GM21526 (cell line): ENCODE measurements around the gene ZIC5.
"Not testable (repeated sequence)": the region's sequence is repeated elsewhere in the genome, so short reads cannot be mapped to it uniquely, and the experiment has no call there.

Source experiments
- ATAC-seq: cut with Tn5 transposase; IDR thresholded peaks from one replicate; pipeline ENCODE4 v1.9.1; 2021; ENCODE audit warnings: moderate library complexity; ENCODE audit not compliant: unreplicated experiment, low FRiP score

ZIC5 gene

DNA sequence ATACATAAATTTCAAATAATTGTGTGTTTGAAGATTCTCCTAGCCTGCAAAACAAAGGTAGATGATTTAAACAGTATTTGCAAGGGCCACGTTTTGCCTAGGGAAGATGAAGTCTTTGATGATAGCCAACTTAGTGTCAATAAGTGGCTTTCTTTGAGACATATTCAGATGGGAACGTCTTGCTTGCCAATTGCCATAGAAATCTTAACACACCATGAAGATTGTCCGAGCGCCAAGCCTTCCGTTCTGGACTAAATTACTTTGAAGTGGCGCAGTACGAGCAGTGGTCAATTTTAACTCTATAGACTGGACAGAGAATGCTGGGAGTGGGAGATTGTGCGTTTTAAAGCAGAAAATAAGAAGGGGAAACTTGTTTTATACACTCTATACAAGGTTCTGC, 9.9 kb downstream of the ZIC5 start:
- ATAC-seq = no peak

- no peak for ATAC-seq
These were observed 10.8 kb downstream of the ZIC5 start for GRCh38 chr13:99960663-99961311.

DNA sequence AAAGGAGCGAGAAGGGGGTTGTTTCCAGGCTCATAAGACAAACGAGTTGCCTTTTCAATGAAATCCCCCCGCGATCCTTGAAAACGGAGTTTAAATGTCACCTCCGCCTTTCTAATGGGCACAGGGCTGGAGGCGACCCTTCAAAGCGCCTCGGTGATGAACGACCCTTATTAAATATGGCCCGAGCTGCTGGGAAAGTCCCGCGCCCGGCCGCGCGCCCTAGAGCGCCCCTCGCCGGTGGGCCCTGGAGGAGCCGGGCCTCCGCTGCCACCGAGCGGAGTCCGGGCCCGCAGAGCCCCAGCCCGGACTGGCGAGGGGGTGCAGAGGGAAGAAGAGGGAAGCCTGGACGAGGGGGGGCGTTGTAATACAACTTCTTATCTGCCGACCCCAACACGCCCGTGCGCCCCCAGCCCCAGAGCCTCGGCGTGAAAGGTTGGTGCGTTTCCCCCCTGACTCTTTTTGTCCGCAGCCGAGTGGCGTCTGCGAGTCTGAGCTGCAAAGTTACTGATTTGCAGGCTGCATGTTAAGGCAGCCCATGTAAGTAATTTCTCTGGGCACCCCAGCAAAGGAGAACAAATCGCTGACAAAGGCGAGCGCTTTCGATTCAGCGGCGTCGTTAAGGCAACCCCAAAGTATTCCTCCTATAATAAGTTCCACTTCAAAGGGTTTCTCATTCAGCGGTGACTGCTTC, 11.9 kb downstream of the ZIC5 start:
- no peak for ATAC-seq

GRCh38 chr13:99959127-99959539, 12.4 kb downstream of the ZIC5 start:
- ATAC-seq = no peak

DNA sequence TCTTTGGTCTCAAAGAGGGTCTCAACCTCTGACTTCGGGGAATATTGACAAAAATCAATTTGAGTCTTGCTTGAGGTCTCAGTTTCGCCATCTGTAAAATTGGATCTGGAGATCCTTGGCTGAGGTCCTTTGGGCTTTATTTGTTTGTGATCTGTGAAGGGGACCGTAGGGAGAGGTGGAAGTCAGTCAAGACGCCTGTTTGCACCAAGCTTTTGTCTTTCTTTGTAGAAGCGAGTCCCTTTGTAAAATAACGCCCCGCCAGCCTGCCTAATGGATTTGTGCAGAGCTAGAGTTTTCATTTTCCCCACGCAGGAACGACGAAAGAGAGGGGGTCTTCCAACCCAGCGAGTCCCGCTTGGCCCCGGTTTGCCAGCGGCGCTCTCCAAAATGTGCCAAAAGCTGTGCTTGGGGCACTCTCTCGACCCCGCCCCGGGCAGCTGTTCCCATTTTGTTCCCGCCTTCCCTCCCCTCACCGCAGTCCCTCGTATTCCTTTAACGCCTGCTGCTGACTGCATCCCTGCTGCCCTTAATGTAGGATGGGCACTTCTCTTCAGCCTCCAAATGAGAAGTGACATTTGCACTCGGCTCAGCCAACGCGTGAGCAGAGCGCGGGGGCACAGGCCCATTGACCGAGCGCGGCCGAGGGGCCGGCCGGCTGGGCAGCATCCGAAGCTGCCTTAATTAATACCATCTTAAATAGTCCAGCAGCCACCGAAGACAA, 13.0 kb downstream of the ZIC5 start:
- ATAC-seq = no peak

GRCh38 chr13:99956473-99957349, 14.9 kb downstream of the ZIC5 start:
- ATAC-seq = no peak

DNA sequence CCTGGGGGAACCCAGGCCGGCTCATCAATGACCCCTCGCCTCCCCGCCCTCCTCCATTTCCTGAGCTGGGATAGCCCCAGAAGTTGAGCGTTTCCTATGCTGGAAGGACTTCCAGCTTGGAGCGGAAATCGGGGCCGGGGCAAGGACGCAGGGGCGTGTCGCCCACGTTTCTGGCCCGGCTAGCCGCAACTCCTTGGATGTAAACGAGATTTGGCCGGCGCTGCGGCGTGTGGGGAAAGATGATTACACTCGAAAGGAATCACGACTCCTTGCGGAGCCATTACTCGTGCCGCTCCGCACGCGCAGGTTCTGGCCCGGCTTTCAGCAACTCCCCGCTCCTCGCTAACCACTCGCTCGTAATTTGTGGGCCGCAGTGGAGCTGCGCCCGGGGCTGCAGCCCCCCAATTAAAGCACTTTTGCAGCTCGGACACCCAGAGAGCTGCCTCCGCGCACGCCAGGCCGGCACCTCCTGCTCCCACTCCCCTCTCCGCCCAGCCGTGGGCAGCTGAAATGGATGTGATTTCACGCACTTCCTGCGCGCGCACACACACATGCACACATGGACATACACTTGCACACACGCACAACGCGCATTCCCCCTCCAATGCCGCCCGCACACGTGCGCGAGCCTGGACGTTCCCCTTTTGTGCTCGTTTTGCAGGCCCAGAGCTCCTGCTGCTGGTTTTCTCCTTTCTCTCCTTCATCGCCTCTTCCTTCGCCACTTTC, 15.7 kb downstream of the ZIC5 start:
- ATAC-seq = no peak

GRCh38 chr13:99955107-99955746, 16.3 kb downstream of the ZIC5 start:
- no peak for ATAC-seq

DNA sequence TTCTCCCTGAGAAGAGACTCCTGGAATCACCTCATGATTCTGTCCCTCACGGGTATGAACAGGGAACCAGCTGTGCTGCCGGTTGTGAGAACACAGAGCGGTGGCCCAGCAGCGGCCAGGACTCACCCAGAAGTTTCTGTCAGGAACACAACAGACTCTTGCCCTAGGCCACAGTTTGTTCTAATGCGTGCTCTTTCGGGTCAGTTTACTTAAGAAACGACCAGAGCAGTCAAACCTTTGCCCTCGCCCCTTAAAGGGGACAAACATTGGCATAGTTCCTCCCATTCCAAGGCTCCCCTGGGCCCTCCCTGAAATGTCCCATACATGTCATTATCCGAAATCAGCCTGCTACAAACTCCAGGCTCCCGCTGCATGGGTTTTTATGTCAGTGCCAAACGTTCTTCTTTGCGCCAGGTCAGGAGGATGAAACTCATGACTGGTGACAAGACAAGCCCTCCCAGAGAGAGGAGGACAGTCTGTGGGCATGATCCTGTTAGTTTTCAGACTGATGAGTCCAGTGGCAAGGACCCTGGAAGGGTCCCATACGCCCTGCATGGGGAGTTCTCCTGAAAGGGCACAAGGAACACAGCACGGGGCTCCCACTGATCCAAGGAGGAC, 18.3 kb downstream of the ZIC5 start:
- no peak for ATAC-seq

DNA sequence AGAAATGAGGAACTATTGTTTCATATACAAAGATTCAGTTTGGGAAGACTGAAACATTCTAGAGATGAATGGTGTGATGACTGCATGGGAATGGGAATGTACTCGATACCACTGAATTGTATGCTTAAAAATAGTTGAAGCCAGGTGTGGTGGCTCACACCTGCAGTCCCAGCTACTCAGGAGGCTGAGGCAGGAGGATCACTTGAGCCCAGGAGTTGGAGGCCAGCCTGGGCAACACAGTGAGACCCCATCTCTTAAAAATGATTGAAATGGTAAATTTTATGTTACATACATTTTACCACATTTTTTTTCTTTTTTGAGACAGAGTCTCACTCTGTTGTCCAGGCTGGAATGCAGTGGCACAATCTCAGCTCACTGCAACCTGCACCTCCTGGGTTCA, 19.9 kb downstream of the ZIC5 start:
- ATAC-seq = not testable (repeated sequence)

DNA sequence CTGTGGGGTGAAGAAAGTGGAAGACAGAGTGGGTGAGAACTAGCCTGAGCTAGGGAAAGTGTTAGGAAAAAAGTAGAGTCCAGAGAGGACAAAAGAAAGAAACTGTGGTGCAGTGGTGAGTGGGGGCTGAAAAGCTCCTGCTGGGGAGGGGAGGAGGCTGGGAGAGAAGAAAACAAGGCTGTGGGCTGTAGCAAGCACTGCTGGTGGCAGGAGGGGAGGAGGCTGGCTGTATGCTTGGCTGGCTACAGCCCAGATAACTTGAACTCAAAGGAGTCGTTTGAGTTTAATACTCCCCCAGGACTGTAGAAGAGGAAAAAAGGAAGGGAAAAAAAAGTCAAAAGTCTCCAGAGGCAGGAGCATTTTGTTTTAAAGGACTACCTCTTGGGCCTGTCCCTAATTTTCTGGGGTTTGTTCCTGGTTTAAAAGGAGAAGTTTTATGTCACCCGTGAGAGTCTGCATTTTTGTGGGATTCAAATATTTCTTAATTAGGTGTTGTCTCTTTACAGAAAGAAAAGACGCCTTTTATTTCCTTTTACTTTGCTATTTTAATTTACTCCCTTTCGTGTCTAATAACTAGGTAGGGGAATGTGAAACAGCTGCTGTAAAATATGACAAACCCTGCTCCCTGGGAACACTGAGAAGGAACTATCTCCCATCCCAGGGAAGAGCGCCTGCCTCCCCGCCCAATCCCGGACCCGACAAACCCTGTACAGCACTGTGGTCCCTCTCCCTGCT, 21.7 kb downstream of the ZIC5 start:
- no peak for ATAC-seq

GRCh38 chr13:99948907-99949678, 22.5 kb downstream of the ZIC5 start:
- no peak for ATAC-seq

DNA sequence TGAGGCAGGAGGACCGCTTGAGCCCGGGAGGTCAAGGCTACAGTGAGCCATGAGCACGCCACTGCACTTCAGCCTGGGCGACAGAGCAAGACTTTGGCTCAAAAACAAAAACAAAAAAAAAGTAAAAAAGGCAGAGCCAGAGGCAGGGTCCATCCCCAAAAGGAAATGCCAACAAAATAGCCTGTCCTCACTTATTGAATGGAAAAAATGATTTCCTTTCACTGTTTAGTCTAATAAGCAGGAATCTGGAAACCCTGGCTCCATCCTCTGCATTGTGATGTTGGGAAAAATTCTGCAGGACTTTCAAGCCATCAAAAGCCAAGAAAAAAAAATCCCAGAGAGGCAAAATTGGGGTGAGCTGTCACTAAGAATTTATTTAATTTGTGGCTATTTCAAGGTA, 23.2 kb downstream of the ZIC5 start:
- no peak for ATAC-seq

DNA sequence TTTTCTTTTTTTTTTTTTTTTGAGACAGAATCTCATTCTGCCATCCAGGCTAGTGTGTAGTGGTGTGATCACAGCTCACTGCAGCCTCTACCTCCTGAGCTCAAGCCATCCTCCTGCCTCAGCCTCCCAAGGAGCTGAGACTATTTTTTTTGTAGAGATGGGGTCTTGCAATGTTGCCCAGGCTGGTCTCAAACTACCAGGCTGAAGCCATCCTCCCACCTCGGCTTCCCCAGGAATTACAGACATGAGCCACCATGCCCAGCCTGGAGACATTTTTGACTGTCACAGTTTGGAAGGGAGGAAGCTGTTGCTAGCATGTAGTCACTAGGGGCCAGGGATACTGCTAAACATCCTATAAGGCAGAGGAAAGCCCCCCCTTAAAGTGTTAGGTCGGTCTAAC, 23.9 kb downstream of the ZIC5 start:
- no peak for ATAC-seq

- ATAC-seq = not testable (repeated sequence)
These were observed 26.1 kb downstream of the ZIC5 start for GRCh38 chr13:99945515-99945914.

GRCh38 chr13:99944606-99945005, 27.0 kb downstream of the ZIC5 start:
- ATAC-seq = no peak

DNA sequence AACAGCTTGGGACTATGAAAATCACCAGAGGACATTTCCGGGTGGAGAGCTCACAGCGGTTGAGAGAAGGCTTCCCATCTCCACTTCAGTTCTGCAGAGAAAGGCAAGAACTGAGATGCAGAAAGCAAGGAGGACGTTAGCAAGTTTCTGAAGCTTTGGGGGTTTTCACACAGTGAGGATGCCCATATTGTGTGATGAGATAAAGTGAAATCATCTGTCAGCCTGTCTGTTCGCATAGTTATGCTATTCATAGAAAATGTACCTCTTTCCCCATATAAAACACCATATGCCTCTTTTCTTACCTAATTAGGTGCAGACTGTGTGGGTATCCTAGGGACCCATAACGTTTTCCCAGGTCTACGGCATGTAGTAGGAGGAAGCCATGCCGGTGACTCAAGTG, 27.5 kb downstream of the ZIC5 start:
- ATAC-seq = no peak

DNA sequence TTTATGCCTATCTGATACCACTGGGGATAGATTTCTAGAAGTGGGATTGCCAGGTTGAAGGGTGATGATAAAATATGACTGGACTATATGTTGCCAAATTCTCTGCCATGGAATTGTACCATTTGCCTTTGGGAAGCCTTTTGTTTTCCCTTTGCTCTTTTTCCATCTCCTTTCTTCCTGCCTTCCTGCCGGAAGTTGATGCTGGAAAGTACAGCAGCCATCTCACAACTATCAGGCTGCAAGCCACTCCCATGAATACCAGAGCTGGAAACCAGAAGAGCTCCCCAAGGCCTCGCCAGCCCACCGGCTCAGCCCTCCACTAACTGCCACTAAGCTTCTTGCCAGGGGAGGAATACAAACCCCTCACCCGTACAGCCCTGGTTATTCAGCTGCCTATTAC, 29.7 kb downstream of the ZIC5 start:
- ATAC-seq = no peak
